ENCODE results near the gene PLD4. TPM values are rescaled to one million over a fixed set of nuclear protein-coding genes. Genes with fewer than 3 reads are reported as not detected.

Gene PLD4
- total and polyA plus RNA-seq, 7 donors: 0.04 to 0.25 TPM; not detected in 5

DNA sequence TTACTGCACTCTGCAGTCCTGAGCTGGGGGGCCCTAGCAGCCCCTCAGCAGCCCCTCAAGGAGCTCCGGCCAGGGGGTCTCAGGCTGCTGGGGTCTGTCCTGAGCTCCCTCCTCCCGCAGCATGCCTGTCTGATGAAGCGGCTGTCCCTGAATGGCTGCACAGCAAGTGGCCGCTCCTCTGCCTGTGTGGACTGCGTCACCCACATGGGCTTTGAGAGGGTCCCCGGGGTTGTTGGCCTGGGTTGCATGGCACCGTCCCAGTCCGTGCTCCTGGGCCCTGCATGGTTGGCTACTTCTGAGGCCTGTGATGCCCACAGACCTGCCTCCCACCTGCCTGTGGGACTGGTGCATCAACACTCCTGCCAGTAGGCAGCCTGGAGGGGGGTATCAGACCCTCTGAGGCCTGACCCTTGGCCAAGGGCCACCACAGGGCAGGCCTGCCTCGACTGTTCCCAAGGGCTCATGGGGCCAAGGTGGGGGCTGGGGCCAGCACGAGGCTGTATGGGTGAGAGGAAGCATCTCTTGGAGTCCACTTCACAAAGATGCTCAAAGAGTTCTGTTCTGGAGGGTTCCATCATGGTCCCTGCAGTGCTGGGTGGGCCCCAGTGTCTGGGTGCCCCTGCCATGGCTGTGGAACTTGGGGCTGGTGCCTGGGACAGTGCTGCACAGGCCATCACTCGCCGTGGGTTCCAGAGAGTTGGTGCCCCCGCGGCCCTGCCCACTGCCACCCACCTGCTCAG lies 47.4 kb upstream of the PLD4 start:
- Histone ChIP-seq H3K36me3 (ENCODE audit: insufficient read depth in 1 of 2, low read depth in 1 of 2) (peaks cover 0 to 24% of the 10 kb centered on the region in 2 donors), H3K4me3 (no peak overlapping the region), H3K27ac (no peak overlapping the region), H3K4me1 (peaks cover 18% of the 10 kb centered on the region), H3K27me3 (ENCODE audit: insufficient read depth in 3 of 3, low read length in 2 of 3) (no peaks in the 10 kb centered on the region), H3K9me3 (no peaks in the 10 kb centered on the region)
- DNase-seq: peak; percentile 12 to 48
- intact Hi-C loops (cut with DNase I): no loop called here
- ATAC-seq: no peak
- TF ChIP-seq, protein P1, sequence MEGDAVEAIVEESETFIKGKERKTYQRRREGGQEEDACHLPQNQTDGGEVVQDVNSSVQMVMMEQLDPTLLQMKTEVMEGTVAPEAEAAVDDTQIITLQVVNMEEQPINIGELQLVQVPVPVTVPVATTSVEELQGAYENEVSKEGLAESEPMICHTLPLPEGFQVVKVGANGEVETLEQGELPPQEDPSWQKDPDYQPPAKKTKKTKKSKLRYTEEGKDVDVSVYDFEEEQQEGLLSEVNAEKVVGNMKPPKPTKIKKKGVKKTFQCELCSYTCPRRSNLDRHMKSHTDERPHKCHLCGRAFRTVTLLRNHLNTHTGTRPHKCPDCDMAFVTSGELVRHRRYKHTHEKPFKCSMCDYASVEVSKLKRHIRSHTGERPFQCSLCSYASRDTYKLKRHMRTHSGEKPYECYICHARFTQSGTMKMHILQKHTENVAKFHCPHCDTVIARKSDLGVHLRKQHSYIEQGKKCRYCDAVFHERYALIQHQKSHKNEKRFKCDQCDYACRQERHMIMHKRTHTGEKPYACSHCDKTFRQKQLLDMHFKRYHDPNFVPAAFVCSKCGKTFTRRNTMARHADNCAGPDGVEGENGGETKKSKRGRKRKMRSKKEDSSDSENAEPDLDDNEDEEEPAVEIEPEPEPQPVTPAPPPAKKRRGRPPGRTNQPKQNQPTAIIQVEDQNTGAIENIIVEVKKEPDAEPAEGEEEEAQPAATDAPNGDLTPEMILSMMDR (IDR thresholded peaks at IDR 0.05): no peak
- WGBS, 3 donors: 79 to 83% (median 82%) methylated on average over 13 to 14 of the region's 14 CpGs

DNA sequence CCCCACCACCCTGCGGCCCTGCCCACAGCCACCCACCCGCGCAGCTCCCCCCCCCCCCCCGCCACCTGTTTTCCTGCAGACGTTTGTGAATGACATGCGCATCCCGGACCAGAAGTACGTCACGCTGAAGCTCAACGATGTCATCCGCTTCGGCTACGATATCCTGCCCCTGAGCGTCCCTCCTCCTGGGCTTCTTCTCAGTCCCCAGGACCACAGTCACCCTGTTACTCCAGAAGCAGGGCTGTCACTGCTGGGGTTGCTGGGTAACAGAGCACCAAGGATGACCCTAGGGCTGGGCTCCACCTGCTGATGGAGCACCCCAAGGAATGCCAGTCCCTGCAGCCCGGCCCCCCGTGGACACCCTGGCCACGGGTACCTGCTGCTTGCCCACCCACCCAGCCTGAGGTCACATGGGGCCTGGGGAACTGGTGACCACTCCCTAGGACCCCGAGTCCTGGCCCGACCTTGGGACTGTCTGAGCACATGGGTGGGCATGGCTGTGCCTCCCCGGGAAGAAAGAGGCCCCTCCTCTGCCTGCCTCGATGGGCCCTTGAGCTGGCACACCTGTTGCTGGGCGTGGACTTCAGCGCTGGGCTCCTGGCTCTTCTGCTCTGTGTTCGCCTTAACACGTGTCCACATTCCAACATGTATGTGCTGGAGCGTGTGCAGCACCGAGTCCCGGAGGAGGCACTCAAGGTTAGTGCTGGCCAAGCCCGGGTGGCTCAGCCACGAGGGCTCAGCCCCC lies 46.7 kb upstream of the PLD4 start:
- H3K4me3 ChIP-seq: no peak overlapping the region
- H3K27ac ChIP-seq: no peak overlapping the region
- ATAC-seq: no peak
- DNase-seq: peak; percentile 8 to 42
- H3K4me1 ChIP-seq: peaks cover 12% of the 10 kb centered on the region
- intact Hi-C loops (cut with DNase I): no loop called here
- 68 to 80% (median 68%) methylated on average over 27 to 30 of the region's 30 CpGs for WGBS, 3 donors
- H3K27me3 ChIP-seq (ENCODE audit: insufficient read depth in 3 of 3, low read length in 2 of 3): no peaks in the 10 kb centered on the region
- TF ChIP-seq, protein P1 (IDR thresholded peaks at IDR 0.05): no peak
- peaks cover 0 to 24% of the 10 kb centered on the region in 2 donors for H3K36me3 ChIP-seq (ENCODE audit: insufficient read depth in 1 of 2, low read depth in 1 of 2)
- H3K9me3 ChIP-seq: no peaks in the 10 kb centered on the region

DNA sequence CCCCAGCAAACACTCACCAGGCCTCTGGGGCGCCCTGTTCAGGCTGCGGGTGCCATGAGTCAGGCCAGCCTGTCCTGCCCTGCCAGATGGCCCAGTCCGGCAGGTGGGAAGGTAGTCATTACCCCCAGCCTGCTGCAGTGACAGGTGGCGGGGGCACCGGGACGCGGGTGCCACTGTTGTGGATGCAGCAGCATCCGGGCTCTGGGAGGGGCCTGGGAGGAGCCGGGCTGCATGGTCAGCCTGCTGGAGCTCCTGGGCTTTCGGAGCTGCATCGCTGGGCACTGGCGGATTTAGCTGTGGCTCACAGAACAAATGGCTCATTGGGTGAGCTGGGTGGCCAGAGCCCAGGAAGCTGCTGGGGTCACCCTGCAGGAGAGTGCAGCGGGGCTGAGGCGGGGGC lies 46.1 kb upstream of the PLD4 start:
- intact Hi-C loops (cut with DNase I): no loop called here
- H3K27me3 ChIP-seq (ENCODE audit: insufficient read depth in 3 of 3, low read length in 2 of 3): no peaks in the 10 kb centered on the region
- ATAC-seq (no peak), DNase-seq (peak; percentile 10 to 39)
- peaks cover 12% of the 10 kb centered on the region for H3K4me1 ChIP-seq
- no peak overlapping the region for H3K4me3 ChIP-seq
- H3K9me3 ChIP-seq: no peaks in the 10 kb centered on the region
- TF ChIP-seq, protein P1 (IDR thresholded peaks at IDR 0.05): no peak
- WGBS, 3 donors: 92 to 93% (median 92%) methylated on average over 14 of the region's 14 CpGs
- no peak overlapping the region for H3K27ac ChIP-seq
- H3K36me3 ChIP-seq (ENCODE audit: insufficient read depth in 1 of 2, low read depth in 1 of 2): peaks cover 0 to 29% of the 10 kb centered on the region in 2 donors

DNA sequence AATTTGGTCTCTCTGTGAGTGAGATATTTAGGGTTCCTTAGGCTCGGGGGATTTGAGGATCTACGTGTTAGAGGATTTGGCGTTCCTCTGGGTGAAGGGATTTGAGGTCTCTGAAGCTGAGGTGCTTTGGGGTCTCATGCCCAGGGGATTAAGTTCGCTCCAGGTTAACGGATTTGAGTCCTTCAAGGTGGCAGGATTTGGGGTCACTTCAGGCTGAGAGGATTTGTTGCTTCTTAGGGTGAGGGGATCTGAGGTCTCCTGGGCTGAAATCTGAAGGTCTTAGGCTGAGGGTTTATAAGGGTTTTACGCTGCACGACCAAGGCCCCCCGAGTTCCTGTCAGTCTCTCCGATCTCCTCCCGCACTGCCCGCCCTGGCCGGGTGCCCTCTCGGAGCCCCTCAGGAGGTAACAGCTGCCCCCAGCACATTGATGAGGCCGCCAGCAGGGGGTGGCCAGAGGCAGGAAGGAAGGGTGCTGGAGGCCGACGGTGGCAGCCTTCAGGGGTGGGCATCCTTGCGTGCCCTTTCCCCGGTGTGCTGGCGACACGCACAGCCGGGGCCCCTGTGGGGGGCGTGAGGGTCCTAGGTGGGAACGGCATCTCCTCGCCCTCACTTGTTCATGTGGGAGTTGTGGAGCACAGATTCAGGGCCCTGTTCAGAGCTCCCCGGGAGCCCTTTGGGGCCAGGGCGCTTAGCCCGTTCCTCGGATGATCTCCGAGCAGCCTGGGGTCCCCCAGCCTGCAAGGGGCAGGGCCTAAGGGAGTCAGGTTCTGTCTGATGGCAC lies 45.3 kb upstream of the PLD4 start:
- intact Hi-C loops (cut with DNase I): no loop called here
- Histone ChIP-seq H3K4me3 (no peak overlapping the region), H3K27me3 (ENCODE audit: insufficient read depth in 3 of 3, low read length in 2 of 3) (no peaks in the 10 kb centered on the region), H3K9me3 (no peaks in the 10 kb centered on the region), H3K4me1 (peaks cover 12% of the 10 kb centered on the region), H3K36me3 (ENCODE audit: insufficient read depth in 1 of 2, low read depth in 1 of 2) (peaks cover 0 to 35% of the 10 kb centered on the region in 2 donors), H3K27ac (no peak overlapping the region)
- DNase-seq (peak; percentile 9 to 32), ATAC-seq (no peak)
- TF ChIP-seq, protein P1 (IDR thresholded peaks at IDR 0.05): no peak
- 85 to 89% (median 87%) methylated on average over 26 to 29 of the region's 29 CpGs for WGBS, 3 donors

Data from psoas muscle (tissue), 8 donors.